Fibroblast of peridontal ligament (primary cell): ENCODE data around the gene LGALS4.
"Not testable (repeated sequence)": the region's sequence is repeated elsewhere in the genome, so short reads cannot be mapped to it uniquely, and the experiment has no call there.

Source experiments
- DNase-seq: peaks from one replicate; pipeline ENCODE4 v3.0.0-alpha.2; 2010; ENCODE audit errors: extremely low read depth

Gene LGALS4

DNA sequence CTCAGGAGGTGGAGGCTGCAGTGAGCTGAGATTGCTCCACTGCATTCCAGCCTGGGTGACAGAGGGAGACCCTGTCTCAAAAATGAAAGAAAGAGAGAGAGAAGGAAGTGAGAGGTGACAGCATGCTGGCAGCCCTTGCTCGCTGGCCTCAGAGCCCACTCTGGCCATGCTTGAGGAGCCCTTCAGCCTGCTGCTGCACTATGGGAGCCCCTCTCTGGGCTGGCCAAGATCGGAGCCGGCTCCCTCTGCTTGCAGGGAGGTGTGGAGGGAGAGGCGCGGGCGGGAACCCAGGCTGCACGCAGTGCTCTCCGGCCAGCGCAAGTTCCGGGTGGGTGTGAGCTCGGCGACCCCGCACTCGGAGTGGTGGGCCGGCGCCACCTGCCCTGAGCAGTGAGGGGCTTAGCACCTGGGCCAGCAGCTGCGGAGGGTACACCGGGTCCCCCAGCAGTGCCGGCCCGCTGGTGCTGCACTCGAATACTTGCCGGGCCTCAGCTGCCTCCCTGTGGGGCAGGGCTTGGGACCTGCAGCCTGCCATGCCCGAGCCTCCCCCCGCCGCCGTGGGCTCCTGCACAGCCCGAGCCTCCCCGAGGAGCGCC is 8.6 kb upstream of the LGALS4 start:
- not testable (repeated sequence) for DNase-seq

GRCh38 chr19:38819231-38819920 is 6.6 kb upstream of the LGALS4 start:
- no peak for DNase-seq

- DNase-seq, result no peak
Measured at GRCh38 chr19:38817081-38817480, 4.3 kb upstream of the LGALS4 start.

DNA sequence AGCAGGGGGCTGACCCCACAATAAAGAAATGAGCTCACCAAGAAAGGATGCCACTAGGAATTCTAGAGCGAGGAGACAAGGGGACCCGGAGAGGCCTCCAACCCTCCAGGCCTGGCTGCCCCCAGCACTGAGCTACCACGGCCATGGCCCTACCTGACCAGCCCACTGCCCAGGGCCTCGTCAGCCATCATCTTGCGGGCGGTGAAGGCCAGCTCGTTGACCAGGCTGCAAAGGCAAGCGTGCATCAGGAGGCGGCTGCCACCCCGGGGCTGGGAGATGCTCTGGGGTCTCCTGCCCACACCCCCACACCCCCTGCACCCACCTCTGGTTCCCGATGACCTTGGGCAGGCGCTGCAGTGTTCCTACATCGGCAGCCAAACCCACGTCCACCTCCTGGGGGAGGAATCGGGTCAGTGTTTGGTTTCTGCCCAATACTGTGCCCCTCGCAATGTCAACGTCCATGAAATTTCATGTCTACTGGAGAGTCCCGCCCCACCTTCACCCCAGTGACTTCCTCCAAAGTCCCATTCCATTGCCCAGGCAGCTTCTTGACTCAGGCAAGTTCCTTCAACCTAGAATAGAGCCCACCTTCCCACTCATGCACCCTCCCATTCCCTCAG is 3.5 kb upstream of the LGALS4 start:
- DNase-seq, result no peak

GRCh38 chr19:38815059-38816001 is 2.6 kb upstream of the LGALS4 start:
- no peak for DNase-seq

- not testable (repeated sequence) for DNase-seq
Measured at GRCh38 chr19:38813932-38814331, 1.2 kb upstream of the LGALS4 start.

GRCh38 chr19:38813323-38813722 is 578 bp upstream of the LGALS4 start:
- no peak for DNase-seq

DNA sequence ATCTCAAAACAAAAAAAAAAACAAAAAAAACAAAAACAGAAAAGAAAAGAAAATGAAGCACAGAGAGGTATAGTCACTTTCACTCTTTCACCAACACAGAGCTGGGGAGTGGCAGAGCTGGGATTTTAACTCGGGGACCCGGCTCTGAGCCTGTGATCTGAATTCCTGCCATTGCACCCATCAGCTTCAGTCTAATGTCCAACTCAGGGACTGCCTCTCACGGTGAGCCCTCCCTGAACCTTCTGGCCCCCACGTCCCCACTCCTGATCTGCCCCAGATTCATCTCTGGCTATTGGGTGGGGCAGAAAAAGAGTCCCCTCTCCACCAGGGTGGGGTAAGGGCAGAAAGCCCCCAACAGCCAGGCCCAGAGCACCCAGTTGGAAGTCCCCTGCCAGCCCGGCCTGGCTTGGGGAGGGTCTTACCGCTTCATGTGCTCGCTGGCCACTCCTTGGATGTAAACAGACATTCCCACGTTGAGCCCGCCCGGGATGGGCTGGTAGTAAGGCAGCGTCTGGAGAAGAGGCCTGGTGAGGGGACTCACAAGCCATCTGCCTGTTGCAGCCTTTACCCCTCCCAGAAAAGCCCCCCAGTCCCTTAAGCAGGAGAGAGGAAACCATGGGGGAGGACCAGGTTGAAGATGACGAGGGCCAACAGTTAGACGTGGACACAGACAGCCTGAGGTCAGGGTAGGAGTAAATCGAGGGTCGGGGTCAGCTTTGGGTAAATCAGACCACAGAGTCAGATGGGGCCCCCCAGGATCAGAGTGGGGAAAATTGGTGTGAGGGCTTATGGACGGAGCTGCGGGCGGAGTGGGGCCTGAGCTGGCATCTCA is 520 bp downstream of the LGALS4 start:
- no peak for DNase-seq

GRCh38 chr19:38809592-38810252 is 3.0 kb downstream of the LGALS4 start:
- no peak for DNase-seq

DNA sequence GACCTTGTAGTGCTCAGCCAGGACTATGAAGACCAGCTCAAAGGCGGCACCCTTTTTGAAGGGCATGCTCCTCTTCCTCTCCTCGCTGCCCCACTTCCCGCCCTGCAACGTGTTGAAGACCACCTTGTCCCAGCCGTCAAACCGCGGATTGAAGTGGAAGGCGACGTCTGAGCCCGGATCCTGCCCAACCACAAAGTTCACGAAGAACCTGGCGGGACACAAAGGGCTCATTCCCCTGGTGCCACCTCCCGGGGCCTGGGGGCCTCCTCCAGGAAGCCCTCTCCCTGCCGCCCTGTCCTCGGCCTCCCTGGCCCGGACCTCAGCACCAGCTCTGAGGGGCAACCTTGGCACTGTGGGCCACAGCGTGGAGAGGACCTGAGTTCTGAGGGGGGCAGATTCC is 4.0 kb downstream of the LGALS4 start:
- DNase-seq, result no peak

GRCh38 chr19:38807374-38808098 is 5.2 kb downstream of the LGALS4 start:
- not testable (repeated sequence) for DNase-seq

GRCh38 chr19:38806371-38806770 is 6.4 kb downstream of the LGALS4 start:
- no peak for DNase-seq

DNA sequence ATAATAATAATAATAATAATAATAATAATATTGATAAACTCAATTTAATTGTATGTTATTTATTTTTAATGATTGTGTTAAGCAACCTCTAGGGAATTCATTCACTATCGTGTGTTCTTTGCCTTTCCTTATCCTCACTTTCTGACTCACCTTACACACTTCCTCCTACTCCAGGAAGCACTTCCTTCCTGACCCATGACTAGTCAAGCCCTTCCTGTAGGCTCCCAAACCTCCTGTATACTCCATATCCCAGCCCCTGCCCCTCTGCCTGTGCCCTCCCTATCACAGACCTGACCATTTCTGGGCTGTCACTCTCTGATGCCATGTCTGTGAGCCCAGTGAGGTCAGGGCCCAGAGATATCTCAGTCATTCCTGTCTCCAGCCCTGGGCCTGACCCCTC is 7.6 kb downstream of the LGALS4 start:
- DNase-seq, result no peak

DNA sequence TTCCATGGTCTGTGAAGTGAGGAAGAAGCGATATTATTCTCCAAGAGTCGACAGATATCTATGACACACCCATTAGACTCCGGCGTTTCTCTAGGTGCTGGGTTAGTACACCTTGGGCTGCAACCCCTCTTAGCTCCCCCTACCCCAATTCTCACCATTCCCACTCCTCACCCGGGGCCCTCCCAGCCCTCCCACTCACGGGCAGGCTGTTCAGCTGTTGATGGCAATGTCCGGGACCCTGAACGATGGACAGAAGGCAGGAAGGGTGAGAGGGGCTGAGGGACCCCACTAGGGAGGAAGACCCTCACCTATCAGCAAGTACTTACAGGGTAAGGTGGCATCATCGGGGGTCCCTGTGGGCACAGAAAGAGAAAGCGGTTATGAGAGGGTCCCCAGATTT is 9.2 kb downstream of the LGALS4 start:
- no peak for DNase-seq

DNA sequence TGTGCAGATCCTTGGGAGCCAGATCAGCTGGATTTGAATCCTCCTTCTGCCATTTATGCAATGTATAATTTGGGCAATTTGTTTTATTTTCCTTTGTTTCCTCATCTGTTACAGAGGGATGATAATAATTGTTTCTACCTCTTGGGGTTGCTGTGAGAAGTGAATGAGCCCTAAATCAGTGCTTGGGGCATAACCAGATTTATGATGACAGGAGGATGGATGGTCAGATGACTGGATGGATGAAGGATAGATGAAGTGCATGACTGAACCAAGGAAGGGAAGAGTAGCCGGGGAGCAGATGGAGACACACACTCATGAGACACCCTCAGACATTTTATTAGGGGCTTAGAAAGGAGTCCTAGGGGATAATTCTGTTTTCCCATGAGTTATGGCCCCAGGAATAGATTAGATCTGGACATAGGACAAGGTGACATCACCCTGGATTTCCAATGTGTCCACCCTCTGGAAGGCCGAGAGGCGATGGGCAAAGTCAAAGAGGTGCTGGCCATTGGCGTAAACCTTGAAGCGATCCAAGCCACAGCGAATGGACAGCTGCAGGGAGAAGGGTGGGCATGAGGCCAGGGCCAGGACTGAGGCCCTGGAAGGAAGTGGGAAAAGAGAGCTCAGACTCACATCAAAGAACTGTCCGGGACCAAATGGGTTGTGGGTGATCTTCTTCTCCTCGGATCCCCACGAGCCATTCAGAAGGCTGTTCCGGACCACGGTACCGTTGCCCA is 11.2 kb downstream of the LGALS4 start:
- DNase-seq, result no peak

GRCh38 chr19:38800577-38801347 is 12.0 kb downstream of the LGALS4 start:
- no peak for DNase-seq

GRCh38 chr19:38799104-38799503 is 13.6 kb downstream of the LGALS4 start:
- DNase-seq, result no peak

DNA sequence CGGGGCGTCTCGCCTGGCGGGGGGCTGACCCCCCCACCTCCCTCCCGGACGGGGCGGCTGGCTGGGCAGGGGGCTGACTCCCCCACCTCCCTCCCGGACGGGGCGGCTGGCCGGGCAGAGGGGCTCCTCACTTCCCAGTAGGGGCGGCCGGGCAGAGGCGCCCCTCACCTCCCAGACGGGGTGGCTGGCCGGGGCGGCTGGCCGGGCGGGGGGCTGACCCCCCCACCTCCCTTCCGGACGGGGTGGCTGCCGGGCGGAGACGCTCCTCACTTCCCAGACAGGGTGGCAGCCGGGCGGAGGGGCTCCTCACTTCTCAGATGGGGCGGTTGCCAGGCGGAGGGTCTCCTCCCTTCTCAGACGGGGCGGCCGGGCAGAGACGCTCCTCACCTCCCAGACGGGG is 15.0 kb downstream of the LGALS4 start:
- DNase-seq, result not testable (repeated sequence)

DNA sequence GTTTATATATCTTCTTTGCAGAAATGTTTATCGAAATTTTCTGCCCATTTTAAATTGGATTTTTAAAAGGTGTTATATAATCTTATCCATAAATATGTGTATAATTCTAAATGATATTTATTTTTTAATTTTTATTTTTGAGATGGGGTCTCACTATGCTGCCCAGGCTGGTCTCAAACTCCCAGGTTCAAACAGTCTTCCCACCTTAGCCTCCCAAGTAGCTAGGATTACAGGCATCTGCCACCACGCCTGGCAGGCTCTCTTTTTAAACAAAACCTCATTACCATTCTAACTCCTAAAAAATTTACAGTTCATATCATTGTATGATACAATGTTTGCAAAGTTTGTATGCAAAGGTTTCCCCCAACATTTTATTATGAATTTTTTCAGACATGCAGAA is 16.6 kb downstream of the LGALS4 start:
- no peak for DNase-seq
